NCI-H2227 (cell line): ENCODE measurements around the gene HES6.

Experiments
- DNase-seq: peaks from one replicate; lab custom pipeline; 2025; ENCODE audit not compliant: unreplicated experiment; lab: John Stamatoyannopoulos, UW

HES6 gene

DNA sequence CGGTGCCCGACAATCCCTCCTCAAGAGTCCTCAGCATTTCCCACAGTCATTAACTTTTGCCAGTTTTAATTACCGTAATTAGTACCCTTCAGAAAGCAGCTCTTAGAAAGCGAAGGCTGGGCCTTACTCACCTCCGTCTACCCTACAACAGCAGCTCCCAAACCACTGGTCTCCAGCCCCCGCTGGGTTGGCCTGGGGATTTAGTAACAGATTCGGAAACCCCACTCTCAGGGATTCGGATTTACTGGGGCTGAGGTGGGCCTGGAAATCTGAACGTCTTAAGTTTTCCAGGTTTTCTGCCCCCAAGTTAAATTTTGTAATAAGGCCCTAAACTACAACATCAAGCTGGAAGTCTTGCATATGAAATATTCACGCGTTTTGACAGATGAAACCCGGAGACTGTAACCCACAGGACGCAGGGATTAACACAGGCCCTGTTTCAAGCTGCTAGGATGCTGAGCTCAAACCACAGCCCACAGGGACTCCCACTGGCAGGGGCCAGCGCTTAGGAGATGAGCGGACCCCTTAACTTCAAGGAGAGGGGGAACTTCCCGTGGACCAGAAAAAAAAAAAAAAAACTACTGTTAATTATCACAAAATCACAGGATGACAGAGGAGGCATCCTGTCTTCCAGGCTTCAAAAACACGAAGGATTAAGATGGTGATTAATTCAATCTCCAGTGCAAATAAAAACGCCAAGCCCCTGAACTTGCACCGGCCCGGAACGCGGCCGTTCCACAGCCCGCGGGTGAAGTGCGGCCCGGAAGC, 37.3 kb downstream of the HES6 start:
- no peak for DNase-seq

DNA sequence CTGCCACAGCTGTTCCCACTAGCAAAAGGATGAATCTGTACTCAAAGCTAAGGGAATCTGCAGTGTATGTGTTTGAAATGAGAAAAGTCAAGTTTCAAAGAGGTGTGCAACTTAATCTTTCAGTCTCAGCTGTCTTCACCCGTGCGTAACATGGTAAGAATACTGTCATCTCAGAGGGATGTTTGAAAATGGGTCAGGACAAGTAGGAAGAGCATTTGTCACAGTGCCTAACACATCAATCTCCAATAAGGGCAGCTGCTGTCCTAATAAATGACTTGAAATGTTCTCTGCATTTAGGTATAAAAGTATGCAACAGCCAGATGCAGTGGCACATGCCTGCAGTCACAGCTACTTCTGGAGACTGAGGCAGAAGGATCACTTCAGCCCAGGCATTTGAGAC, 49.4 kb downstream of the HES6 start:
- DNase-seq: no peak
